Measurements from ENCODE around the gene BCL2L14.
"Not testable (repeated sequence)": the region's sequence is repeated elsewhere in the genome, so short reads cannot be mapped to it uniquely, and the experiment has no call there.

Gene BCL2L14

GRCh38 chr12:12126551-12126950 is 55.8 kb downstream of the BCL2L14 start:
- Histone ChIP-seq H3K4me3 (ENCODE audit: low read depth in 1 of 5, low read length in 5 of 5) (no peak overlapping the region), H3K9me3 (ENCODE audit: control insufficient read depth in 5 of 5, low read length in 5 of 5) (no peaks in the 10 kb centered on the region), H3K36me3 (ENCODE audit: control insufficient read depth in 5 of 5, insufficient read depth in 5 of 5, low read length in 5 of 5) (peaks cover 23 to 41% (median 26%) of the 10 kb centered on the region in 5 donors), H3K4me1 (ENCODE audit: control insufficient read depth in 5 of 5, insufficient read depth in 5 of 5, low read length in 5 of 5) (no peaks in the 10 kb centered on the region), H3K27me3 (ENCODE audit: control insufficient read depth in 5 of 5, insufficient read depth in 4 of 5, low read length in 5 of 5) (no peaks in the 10 kb centered on the region), H3K9ac (ENCODE audit: low read length in 5 of 5) (no peak overlapping the region), H3K27ac (ENCODE audit: low read depth, low read length) (no peak overlapping the region)

GRCh38 chr12:12127304-12127703 is 56.6 kb downstream of the BCL2L14 start:
- H3K4me1 ChIP-seq (ENCODE audit: control insufficient read depth in 5 of 5, insufficient read depth in 5 of 5, low read length in 5 of 5): no peaks in the 10 kb centered on the region
- H3K4me3 ChIP-seq (ENCODE audit: low read depth in 1 of 5, low read length in 5 of 5): no peak overlapping the region
- no peaks in the 10 kb centered on the region for H3K9me3 ChIP-seq (ENCODE audit: control insufficient read depth in 5 of 5, low read length in 5 of 5)
- H3K27ac ChIP-seq (ENCODE audit: low read depth, low read length): no peak overlapping the region
- H3K9ac ChIP-seq (ENCODE audit: low read length in 5 of 5): no peak overlapping the region
- peaks cover 25 to 45% (median 26%) of the 10 kb centered on the region in 5 donors for H3K36me3 ChIP-seq (ENCODE audit: control insufficient read depth in 5 of 5, insufficient read depth in 5 of 5, low read length in 5 of 5)
- H3K27me3 ChIP-seq (ENCODE audit: control insufficient read depth in 5 of 5, insufficient read depth in 4 of 5, low read length in 5 of 5): no peaks in the 10 kb centered on the region

GRCh38 chr12:12128670-12129069 is 57.9 kb downstream of the BCL2L14 start:
- Histone ChIP-seq H3K27me3 (ENCODE audit: control insufficient read depth in 5 of 5, insufficient read depth in 4 of 5, low read length in 5 of 5) (no peaks in the 10 kb centered on the region), H3K36me3 (ENCODE audit: control insufficient read depth in 5 of 5, insufficient read depth in 5 of 5, low read length in 5 of 5) (peaks cover 21 to 39% (median 26%) of the 10 kb centered on the region in 5 donors), H3K27ac (ENCODE audit: low read depth, low read length) (no peak overlapping the region), H3K9me3 (ENCODE audit: control insufficient read depth in 5 of 5, low read length in 5 of 5) (no peaks in the 10 kb centered on the region), H3K4me3 (ENCODE audit: low read depth in 1 of 5, low read length in 5 of 5) (no peak overlapping the region), H3K4me1 (ENCODE audit: control insufficient read depth in 5 of 5, insufficient read depth in 5 of 5, low read length in 5 of 5) (no peaks in the 10 kb centered on the region), H3K9ac (ENCODE audit: low read length in 5 of 5) (no peak overlapping the region)

- Histone ChIP-seq H3K9ac (ENCODE audit: low read length in 5 of 5) (no peak overlapping the region), H3K4me1 (ENCODE audit: control insufficient read depth in 5 of 5, insufficient read depth in 5 of 5, low read length in 5 of 5) (no peaks in the 10 kb centered on the region), H3K27me3 (ENCODE audit: control insufficient read depth in 5 of 5, insufficient read depth in 4 of 5, low read length in 5 of 5) (no peaks in the 10 kb centered on the region), H3K4me3 (ENCODE audit: low read depth in 1 of 5, low read length in 5 of 5) (no peak overlapping the region), H3K36me3 (ENCODE audit: control insufficient read depth in 5 of 5, insufficient read depth in 5 of 5, low read length in 5 of 5) (peaks cover 4 to 17% (median 9%) of the 10 kb centered on the region in 5 donors), H3K9me3 (ENCODE audit: control insufficient read depth in 5 of 5, low read length in 5 of 5) (no peaks in the 10 kb centered on the region), H3K27ac (ENCODE audit: low read depth, low read length) (no peak overlapping the region)
Measured at GRCh38 chr12:12133259-12133658, 62.5 kb downstream of the BCL2L14 start.

- Histone ChIP-seq H3K36me3 (ENCODE audit: control insufficient read depth in 5 of 5, insufficient read depth in 5 of 5, low read length in 5 of 5) (peaks cover 1 to 17% (median 9%) of the 10 kb centered on the region in 5 donors), H3K27me3 (ENCODE audit: control insufficient read depth in 5 of 5, insufficient read depth in 4 of 5, low read length in 5 of 5) (no peaks in the 10 kb centered on the region), H3K4me3 (ENCODE audit: low read depth in 1 of 5, low read length in 5 of 5) (no peak overlapping the region), H3K9ac (ENCODE audit: low read length in 5 of 5) (no peak overlapping the region), H3K4me1 (ENCODE audit: control insufficient read depth in 5 of 5, insufficient read depth in 5 of 5, low read length in 5 of 5) (no peaks in the 10 kb centered on the region), H3K9me3 (ENCODE audit: control insufficient read depth in 5 of 5, low read length in 5 of 5) (no peaks in the 10 kb centered on the region), H3K27ac (ENCODE audit: low read depth, low read length) (no peak overlapping the region)
Measured at GRCh38 chr12:12133785-12134184, 63.0 kb downstream of the BCL2L14 start.

- Histone ChIP-seq H3K9ac (ENCODE audit: low read length in 5 of 5) (no peak overlapping the region), H3K36me3 (ENCODE audit: control insufficient read depth in 5 of 5, insufficient read depth in 5 of 5, low read length in 5 of 5) (peaks cover 0 to 9% (median 5%) of the 10 kb centered on the region in 5 donors)
Measured at GRCh38 chr12:12138203-12139154, 67.7 kb downstream of the BCL2L14 start.

GRCh38 chr12:12141000-12141399 is 70.3 kb downstream of the BCL2L14 start:
- H3K9ac ChIP-seq (ENCODE audit: low read length in 5 of 5): no peak overlapping the region
- H3K4me1 ChIP-seq (ENCODE audit: control insufficient read depth in 5 of 5, insufficient read depth in 5 of 5, low read length in 5 of 5): no peaks in the 10 kb centered on the region
- H3K36me3 ChIP-seq (ENCODE audit: control insufficient read depth in 5 of 5, insufficient read depth in 5 of 5, low read length in 5 of 5): peaks cover 0 to 4% (median 0%) of the 10 kb centered on the region in 5 donors
- H3K27ac ChIP-seq (ENCODE audit: low read depth, low read length): no peak overlapping the region
- no peak overlapping the region for H3K4me3 ChIP-seq (ENCODE audit: low read depth in 1 of 5, low read length in 5 of 5)
- H3K9me3 ChIP-seq (ENCODE audit: control insufficient read depth in 5 of 5, low read length in 5 of 5): no peaks in the 10 kb centered on the region
- H3K27me3 ChIP-seq (ENCODE audit: control insufficient read depth in 5 of 5, insufficient read depth in 4 of 5, low read length in 5 of 5): no peaks in the 10 kb centered on the region

More at GRCh38 chr12:12138203-12139154, 67.7 kb downstream of the BCL2L14 start:
- no peaks in the 10 kb centered on the region for H3K9me3 ChIP-seq (ENCODE audit: control insufficient read depth in 5 of 5, low read length in 5 of 5)
- H3K4me1 ChIP-seq (ENCODE audit: control insufficient read depth in 5 of 5, insufficient read depth in 5 of 5, low read length in 5 of 5): no peaks in the 10 kb centered on the region
- no peaks in the 10 kb centered on the region for H3K27me3 ChIP-seq (ENCODE audit: control insufficient read depth in 5 of 5, insufficient read depth in 4 of 5, low read length in 5 of 5)
- no peak overlapping the region for H3K27ac ChIP-seq (ENCODE audit: low read depth, low read length)
- no peak overlapping the region for H3K4me3 ChIP-seq (ENCODE audit: low read depth in 1 of 5, low read length in 5 of 5)

GRCh38 chr12:12144531-12144930 is 73.8 kb downstream of the BCL2L14 start:
- H3K27me3 ChIP-seq (ENCODE audit: control insufficient read depth in 5 of 5, insufficient read depth in 4 of 5, low read length in 5 of 5); H3K4me3 ChIP-seq (ENCODE audit: low read depth in 1 of 5, low read length in 5 of 5); H3K27ac ChIP-seq (ENCODE audit: low read depth, low read length); H3K4me1 ChIP-seq (ENCODE audit: control insufficient read depth in 5 of 5, insufficient read depth in 5 of 5, low read length in 5 of 5); H3K9ac ChIP-seq (ENCODE audit: low read length in 5 of 5); H3K9me3 ChIP-seq (ENCODE audit: control insufficient read depth in 5 of 5, low read length in 5 of 5): not testable (repeated sequence)
- H3K36me3 ChIP-seq (ENCODE audit: control insufficient read depth in 5 of 5, insufficient read depth in 5 of 5, low read length in 5 of 5): peaks cover 11 to 26% (median 14%) of the 10 kb centered on the region in 5 donors

- no peaks in the 10 kb centered on the region for H3K4me1 ChIP-seq (ENCODE audit: control insufficient read depth in 5 of 5, insufficient read depth in 5 of 5, low read length in 5 of 5)
- H3K36me3 ChIP-seq (ENCODE audit: control insufficient read depth in 5 of 5, insufficient read depth in 5 of 5, low read length in 5 of 5): peaks cover 16 to 37% (median 21%) of the 10 kb centered on the region in 5 donors
- H3K4me3 ChIP-seq (ENCODE audit: low read depth in 1 of 5, low read length in 5 of 5): no peak overlapping the region
- no peaks in the 10 kb centered on the region for H3K9me3 ChIP-seq (ENCODE audit: control insufficient read depth in 5 of 5, low read length in 5 of 5)
- H3K27ac ChIP-seq (ENCODE audit: low read depth, low read length): no peak overlapping the region
- no peak overlapping the region for H3K9ac ChIP-seq (ENCODE audit: low read length in 5 of 5)
- no peaks in the 10 kb centered on the region for H3K27me3 ChIP-seq (ENCODE audit: control insufficient read depth in 5 of 5, insufficient read depth in 4 of 5, low read length in 5 of 5)
Measured at GRCh38 chr12:12147111-12147510, 76.4 kb downstream of the BCL2L14 start.
